Endothelial cell of umbilical vein (primary cell): ENCODE measurements around the gene KCNIP1. TPM values are rescaled to one million over a fixed set of nuclear protein-coding genes. Genes with fewer than 3 reads are reported as not detected.

Experiments
- BruUV-seq: library from RNA; stranded (reverse); fragments of 400-500 nt; replicated peaks from 2 replicates; lab custom pipeline; 2021; lab: Mats Ljungman, UMichigan
- CTCF ChIA-PET: fragments of 300-600, 350-600 bp; sonication (Branson Sonifier 250); formaldehyde crosslinking; loops from one replicate; lab custom pipeline; 2021; ENCODE audit warnings: antibody characterized with exemption, inconsistent platforms; lab: Charles Lee
- POLR2A ChIA-PET: fragments of 300-600, 350-600 bp; sonication (Branson Sonifier 250); formaldehyde crosslinking; loops from one replicate; lab custom pipeline; 2021; ENCODE audit warnings: antibody characterized with exemption, inconsistent platforms; lab: Charles Lee
- DNase-seq: peaks from one replicate; pipeline ENCODE4 v3.0.0-alpha.2; 2011; ENCODE audit warnings: low read depth, low spot score
- FAIRE-seq: peaks from 2 replicates; lab custom pipeline; 2011; peaks lifted over from hg19 to GRCh38; lab: Jason Lieb, UNC
- H2AFZ ChIP-seq: 2 replicates; pipeline ENCODE4 v1.6.0; 2012; ENCODE audit warnings: low read depth, low read length, control low read depth, inconsistent platforms
- H3K27ac ChIP-seq: 2 replicates; pipeline ENCODE4 v1.5.1; 2011; ENCODE audit warnings: low read depth, mild to moderate bottlenecking, control low read depth, low read length, moderate library complexity; ENCODE audit not compliant: insufficient read depth
- H3K27me3 ChIP-seq, 2 experiments: 2 replicates each; pipeline versions ENCODE4 v1.6.0 to v1.6.1; 2011; ENCODE audit warnings: low read length in 2 of 2, mixed read lengths in 1 of 2; ENCODE audit not compliant: control insufficient read depth in 2 of 2, insufficient read depth in 2 of 2
- H3K36me3 ChIP-seq, 2 experiments: 2 replicates in 1 of 2; 3 replicates in 1 of 2; pipeline ENCODE4 v1.5.1; 2011; ENCODE audit warnings: low read length in 2 of 2, mild to moderate bottlenecking in 1 of 2, moderate library complexity in 1 of 2; ENCODE audit not compliant: control insufficient read depth in 2 of 2, insufficient read depth in 2 of 2; ENCODE audit errors: extremely low read depth in 1 of 2
- H3K4me1 ChIP-seq: 3 replicates; pipeline ENCODE4 v1.5.1; 2011; ENCODE audit warnings: mild to moderate bottlenecking, low read length; ENCODE audit not compliant: control insufficient read depth, insufficient read depth; ENCODE audit errors: extremely low read depth
- H3K4me2 ChIP-seq: 2 replicates; pipeline ENCODE4 v1.6.1; 2011; ENCODE audit warnings: low read length, control low read depth, mixed read lengths; ENCODE audit not compliant: insufficient read depth
- H3K4me3 ChIP-seq, 3 experiments: fragments of 200-600 bp in 1 of 3; sonication (generic), shearing (Covaris generic) in 1 of 3; replicated peaks in 1 of 3; 2 replicates each; pipeline ENCODE4 v1.5.1; 2011 to 2016; ENCODE audit warnings: control low read depth in 3 of 3, low read length in 3 of 3, mild to moderate bottlenecking in 2 of 3, inconsistent platforms in 1 of 3, low read depth in 1 of 3, moderate library complexity in 1 of 3; ENCODE audit not compliant: insufficient read depth in 1 of 3
- H3K79me2 ChIP-seq: 2 replicates; pipeline ENCODE4 v1.6.0; 2012; ENCODE audit warnings: low read length, inconsistent platforms; ENCODE audit not compliant: control insufficient read depth, insufficient read depth
- H3K9ac ChIP-seq: replicated peaks from 2 replicates; pipeline ENCODE3; 2011; ENCODE audit warnings: low read length, control low read depth; ENCODE audit not compliant: insufficient read depth; ENCODE audit errors: extremely low read depth
- H3K9me1 ChIP-seq: replicated peaks from 3 replicates; pipeline ENCODE4 v1.6.0; 2011; ENCODE audit warnings: mild to moderate bottlenecking, low read length; ENCODE audit not compliant: control insufficient read depth, insufficient read depth; ENCODE audit errors: extremely low read depth
- H3K9me3 ChIP-seq: replicated peaks from 2 replicates; pipeline ENCODE4 v1.5.1; 2012; ENCODE audit warnings: low read length, inconsistent platforms; ENCODE audit not compliant: control insufficient read depth, insufficient read depth
- H4K20me1 ChIP-seq: replicated peaks from 2 replicates; pipeline ENCODE3; 2011; ENCODE audit warnings: mild to moderate bottlenecking, low read length; ENCODE audit not compliant: control insufficient read depth, insufficient read depth; ENCODE audit errors: extremely low read depth
- CTCF ChIP-seq, 2 donors: IDR thresholded peaks; 1 replicate in 1 of 2; 2 replicates in 1 of 2; pipeline ENCODE4 v1.5.1; 2011; ENCODE audit warnings: low read length in 2 of 2, mild to moderate bottlenecking in 2 of 2, moderate library complexity in 2 of 2, control low read depth in 1 of 2, inconsistent platforms in 1 of 2, low read depth in 1 of 2; ENCODE audit not compliant: insufficient read depth in 1 of 2; ENCODE audit errors: extremely low read depth in 1 of 2
- EZH2 ChIP-seq: IDR thresholded peaks from 2 replicates; pipeline ENCODE4 v1.6.1; 2012; ENCODE audit warnings: borderline replicate concordance, low read depth, mild to moderate bottlenecking, moderate library complexity, low read length, inconsistent platforms; ENCODE audit not compliant: severe bottlenecking
- FOS ChIP-seq: IDR thresholded peaks from 2 replicates; pipeline ENCODE4 v1.6.1; 2011; ENCODE audit warnings: mild to moderate bottlenecking, low read length, moderate library complexity, borderline replicate concordance; ENCODE audit not compliant: insufficient read depth
- GATA2 ChIP-seq: IDR thresholded peaks from 2 replicates; pipeline ENCODE4 v1.7.0; 2011; ENCODE audit warnings: low read depth, mild to moderate bottlenecking, moderate library complexity, mixed read lengths, low read length; ENCODE audit not compliant: insufficient read length, insufficient read depth
- MYC ChIP-seq: IDR thresholded peaks from one replicate; pipeline ENCODE4 v1.6.1; 2011; ENCODE audit warnings: mild to moderate bottlenecking, low read depth, low read length
- POLR2AphosphoS5 ChIP-seq: IDR thresholded peaks from 2 replicates; pipeline ENCODE4 v1.6.1; 2012; ENCODE audit warnings: low read depth, mild to moderate bottlenecking, control low read depth, low read length, moderate library complexity; ENCODE audit not compliant: insufficient read depth
- dilution Hi-C: fragments of 300-500 bp; cut with MboI; formaldehyde crosslinking; loops from one replicate; pipeline ENCODE4 v1.15.0; 2019; ENCODE audit warnings: low sequenced_read_pairs; ENCODE audit not compliant: extremely low pct_ligation_motif_present
- intact Hi-C: fragments of 100-400 bp; cut with micrococcal nuclease; formaldehyde crosslinking; loops from one replicate; pipeline ENCODE4 v1.10.0; 2022
- polyA plus RNA-seq, 4 experiments: library from polyadenylated mRNA; depleted of rRNA in 3 of 4; stranded (reverse) in 3 of 4; unstranded in 1 of 4; fragments of >200 nt; gene quantifications; 2 replicates each; pipeline versions ENCODE4 v1.2.1 to v1.2.3, GENCODE V29; 2011 to 2012; ENCODE audit warnings: missing spikeins in 1 of 4
- total RNA-seq: library from RNA; stranded (reverse); gene quantifications from 2 replicates; pipeline ENCODE4 v1.2.3, GENCODE V29; 2021

KCNIP1 gene
- total and polyA plus RNA-seq, 2 donors (not counting 3 experiments of a cell fraction or from before 2014, with no cell fraction given) = 0.15 TPM; not detected in 1

GRCh38 chr5:170630711-170631141 is 126.9 kb downstream of the KCNIP1 start:
- CTCF ChIA-PET = interaction anchor here (1.1 to 17.1 kb wide), 6 partner anchors 10 to 227 kb away, joined by 3 to 288 read pairs (median 4); no protein-coding TSS in a partner anchor
- dilution Hi-C loops = no loop called here
- Histone ChIP-seq H3K9me3 (no peaks in the 10 kb centered on the region), H2AFZ (no peak overlapping the region), H4K20me1 (no peaks in the 10 kb centered on the region), H3K27ac (no peak overlapping the region), H3K36me3 (no peaks in the 10 kb centered on the region), H3K9ac (no peak overlapping the region), H3K27me3 (no peaks in the 10 kb centered on the region), H3K79me2 (no peaks in the 10 kb centered on the region), H3K4me1 (peaks cover 9% of the 10 kb centered on the region), H3K9me1 (no peaks in the 10 kb centered on the region), H3K4me3 (no peak overlapping the region), H3K4me2 (no peak overlapping the region)
- POLR2A ChIA-PET = no interaction called here
- TF ChIP-seq EZH2 (no peak), GATA2 (no peak), FOS (no peak)
- FAIRE-seq (no peak), DNase-seq (no peak)
- BruUV-seq = no TSS peak
- intact Hi-C loops = loop anchor here (5.0 kb wide), 2 partner anchors 298 to 533 kb away; no protein-coding TSS in a partner anchor

- H3K36me3 ChIP-seq = no peaks in the 10 kb centered on the region
- no peak overlapping the region for H3K4me2 ChIP-seq
- no peak overlapping the region for H3K4me3 ChIP-seq
- H3K79me2 ChIP-seq = no peaks in the 10 kb centered on the region
- intact Hi-C loops = loop anchor here (5.0 kb wide), 2 partner anchors 299 to 534 kb away; no protein-coding TSS in a partner anchor
- no peaks in the 10 kb centered on the region for H3K9me3 ChIP-seq
- no peak for TF ChIP-seq MYC
- TF ChIP-seq GATA2 = no peak
- TF ChIP-seq EZH2 = no peak
- TF ChIP-seq POLR2AphosphoS5 = no peak
- peak in 1 of 2 donors; percentile 26 for TF ChIP-seq CTCF (IDR thresholded peaks at IDR 0.05; ENCODE audit: extremely low read depth in 1 of 2, insufficient read depth in 1 of 2, low read depth in 1 of 2, low read length in 2 of 2)
- no peaks in the 10 kb centered on the region for H3K9me1 ChIP-seq
- DNase-seq (no peak), FAIRE-seq (no peak)
- H4K20me1 ChIP-seq = no peaks in the 10 kb centered on the region
- peaks cover 9% of the 10 kb centered on the region for H3K4me1 ChIP-seq
- ChIA-PET CTCF (interaction anchor here (0.6 to 17.1 kb wide), 17 partner anchors 11 to 405 kb away, joined by 3 to 288 read pairs (median 4); no protein-coding TSS in a partner anchor), POLR2A (no interaction called here)
- dilution Hi-C loops = no loop called here
- no peaks in the 10 kb centered on the region for H3K27me3 ChIP-seq
- no peak overlapping the region for H3K27ac ChIP-seq
- no TSS peak for BruUV-seq
- H2AFZ ChIP-seq = no peak overlapping the region
- H3K9ac ChIP-seq = no peak overlapping the region
Measured at GRCh38 chr5:170631466-170632195, 127.8 kb downstream of the KCNIP1 start.
